ENCODE measurements around the gene GRM2. TPM values are rescaled to one million over a fixed set of nuclear protein-coding genes. Genes with fewer than 3 reads are reported as not detected.
A peak's percentile ranks its signal among the peaks of the same experiment; 100 is the strongest.
"Not testable (repeated sequence)": the region's sequence is repeated elsewhere in the genome, so short reads cannot be mapped to it uniquely, and the experiment has no call there.

GRM2 gene
- total RNA-seq, 2 experiments from 2014 or later, result 2.4 to 3.0 TPM

GRCh38 chr3:51720292-51721061 is 13.6 kb downstream of the GRM2 start:
- H3K27me3 Mint-ChIP-seq, result no peaks in the 10 kb centered on the region
- H3K4me3 Mint-ChIP-seq, result no peak overlapping the region
- CTCF ChIA-PET, result interaction anchor here (1.2 to 2.5 kb wide), 4 partner anchors 9 to 79 kb away, joined by 3 to 11 read pairs (median 6); no protein-coding TSS in a partner anchor
- no peaks in the 10 kb centered on the region for H3K9me3 Mint-ChIP-seq
- peaks cover 36% of the 10 kb centered on the region for H3K4me1 Mint-ChIP-seq
- H3K27ac Mint-ChIP-seq, result no peak overlapping the region
- POLR2A ChIA-PET, result no interaction called here
- no peaks in the 10 kb centered on the region for H3K36me3 Mint-ChIP-seq (ENCODE audit: low read depth)
- no peak for DNase-seq

DNA sequence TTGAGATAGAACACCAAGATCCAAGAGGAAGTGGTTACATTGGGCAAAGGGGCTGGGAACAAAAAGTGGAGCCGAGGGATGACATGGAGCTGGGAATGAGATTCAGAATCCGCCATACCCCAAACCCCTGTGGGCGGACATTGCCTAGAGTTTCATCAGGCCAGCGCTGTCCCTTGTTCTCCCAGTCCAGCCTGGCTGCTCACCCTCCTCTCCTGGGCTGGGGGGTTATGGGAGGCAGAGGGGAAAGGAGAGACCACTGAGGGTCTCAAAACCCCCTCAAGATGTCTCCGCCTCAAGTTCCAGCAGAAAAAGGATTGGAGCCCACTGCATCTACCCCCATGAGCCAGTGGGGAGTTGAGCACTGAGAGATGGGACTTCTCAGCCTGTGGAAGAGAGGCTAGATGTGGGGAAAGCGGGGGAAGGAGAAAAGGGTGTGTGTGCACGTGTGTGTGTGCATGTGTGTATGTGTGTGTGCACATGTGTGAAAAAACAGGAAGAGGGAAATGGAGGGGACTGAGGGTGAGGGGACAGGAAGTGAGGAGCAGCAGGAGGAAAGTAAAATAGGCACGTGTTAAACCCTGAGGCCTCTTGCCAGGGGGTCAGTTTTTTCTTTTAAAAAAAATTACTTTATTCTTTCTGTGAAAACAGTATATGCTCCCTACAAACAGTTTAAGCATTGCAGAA is 14.3 kb downstream of the GRM2 start:
- peaks cover 36% of the 10 kb centered on the region for H3K4me1 Mint-ChIP-seq
- ChIA-PET POLR2A (no interaction called here), CTCF (interaction anchor here (1.2 to 2.5 kb wide), 3 partner anchors 29 to 78 kb away, joined by 3 to 11 read pairs (median 3); no protein-coding TSS in a partner anchor)
- no peak overlapping the region for H3K4me3 Mint-ChIP-seq
- no peaks in the 10 kb centered on the region for H3K36me3 Mint-ChIP-seq (ENCODE audit: low read depth)
- H3K9me3 Mint-ChIP-seq, result no peaks in the 10 kb centered on the region
- H3K27me3 Mint-ChIP-seq, result no peaks in the 10 kb centered on the region
- DNase-seq, result no peak
- H3K27ac Mint-ChIP-seq, result peak overlapping the region; percentile 72

DNA sequence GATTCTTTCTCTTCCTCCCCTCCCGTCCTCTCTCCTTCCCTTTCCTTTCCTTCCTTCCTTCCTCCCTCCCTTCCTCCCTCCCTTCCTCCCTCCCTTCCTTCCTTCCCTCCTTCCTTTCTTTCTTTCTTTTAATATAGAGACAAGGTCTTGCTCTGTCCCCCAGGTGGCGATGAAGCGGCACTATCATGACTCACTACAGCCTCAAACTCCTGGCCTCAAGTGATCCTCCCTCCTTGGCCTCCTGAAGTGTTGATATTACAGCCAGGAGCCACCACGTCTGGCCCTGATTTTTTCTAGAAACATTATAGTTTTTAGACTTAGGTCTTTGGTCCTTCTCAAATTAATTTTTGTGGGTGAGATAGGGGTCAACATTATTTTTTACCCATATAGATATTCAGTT is 15.5 kb downstream of the GRM2 start:
- Mint-ChIP-seq H3K36me3 (ENCODE audit: low read depth) (no peaks in the 10 kb centered on the region), H3K4me1 (peaks cover 36% of the 10 kb centered on the region), H3K9me3 (no peaks in the 10 kb centered on the region), H3K4me3 (no peak overlapping the region), H3K27ac (peak overlapping the region; percentile 36), H3K27me3 (no peaks in the 10 kb centered on the region)
- DNase-seq, result no peak
- POLR2A ChIA-PET, result no interaction called here
- CTCF ChIA-PET, result no interaction called here

DNA sequence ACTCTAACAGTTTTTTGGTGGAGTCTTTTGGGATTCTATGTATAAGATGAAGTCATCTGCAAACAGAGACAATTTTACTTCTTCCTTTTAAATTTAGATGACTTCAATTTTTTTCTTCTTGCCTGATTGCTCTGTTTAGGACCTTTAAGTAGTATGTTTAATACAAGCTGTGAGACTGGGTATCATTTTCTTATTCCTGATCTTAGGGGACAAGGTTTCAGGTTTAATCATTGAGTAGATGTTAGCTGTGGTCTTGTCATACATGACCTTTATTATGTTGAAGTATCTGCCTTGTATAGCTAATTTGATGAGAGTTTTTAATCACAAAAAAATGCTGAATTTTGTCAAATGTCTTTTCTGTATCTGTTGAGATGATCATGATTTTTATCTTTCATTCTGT is 20.6 kb downstream of the GRM2 start:
- ChIA-PET CTCF (interaction anchor here (1.6 kb wide), 1 partner anchor 82 kb away, joined by 3 read pairs; no protein-coding TSS in a partner anchor), POLR2A (no interaction called here)
- Mint-ChIP-seq H3K4me3 (no peak overlapping the region), H3K27me3 (no peaks in the 10 kb centered on the region), H3K9me3 (no peaks in the 10 kb centered on the region), H3K36me3 (ENCODE audit: low read depth) (no peaks in the 10 kb centered on the region), H3K4me1 (peaks cover 13% of the 10 kb centered on the region), H3K27ac (no peak overlapping the region)
- no peak for DNase-seq

DNA sequence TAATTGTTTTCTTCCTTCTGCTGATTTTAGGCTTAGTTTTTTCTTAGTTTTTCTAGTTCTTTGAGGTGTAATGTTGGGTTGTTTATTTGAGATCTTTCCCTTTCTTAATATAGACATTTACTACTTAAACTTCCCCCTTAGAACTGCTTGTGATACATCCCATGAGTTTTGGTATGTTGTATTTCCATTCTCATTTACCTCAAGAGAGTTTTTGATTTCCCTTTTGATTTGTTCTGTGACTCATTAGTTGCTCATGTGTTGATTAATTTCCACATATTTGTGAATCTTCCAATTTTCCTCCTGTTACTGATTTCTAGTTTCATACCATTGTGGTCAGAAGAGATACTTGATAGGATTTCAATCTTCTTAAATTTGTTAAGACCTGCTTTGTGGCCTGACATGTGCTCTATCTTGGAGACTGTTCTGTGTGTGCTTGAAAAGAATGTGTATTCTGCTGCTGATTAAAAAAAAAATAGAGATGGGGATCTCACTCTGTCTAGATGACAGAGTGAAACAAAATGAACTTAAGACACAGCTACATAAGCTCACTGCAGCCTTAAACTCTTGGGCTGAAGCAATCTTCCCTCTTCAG is 22.3 kb downstream of the GRM2 start:
- no peak for DNase-seq
- CTCF ChIA-PET, result interaction anchor here (0.6 to 2.8 kb wide), 2 partner anchors 10 to 497 kb away, joined by 3 to 8 read pairs; no protein-coding TSS in a partner anchor
- peaks cover 17% of the 10 kb centered on the region for H3K4me1 Mint-ChIP-seq
- H3K9me3 Mint-ChIP-seq, result no peaks in the 10 kb centered on the region
- no peak overlapping the region for H3K27ac Mint-ChIP-seq
- no peak overlapping the region for H3K4me3 Mint-ChIP-seq
- no peaks in the 10 kb centered on the region for H3K36me3 Mint-ChIP-seq (ENCODE audit: low read depth)
- H3K27me3 Mint-ChIP-seq, result no peaks in the 10 kb centered on the region
- POLR2A ChIA-PET, result no interaction called here

DNA sequence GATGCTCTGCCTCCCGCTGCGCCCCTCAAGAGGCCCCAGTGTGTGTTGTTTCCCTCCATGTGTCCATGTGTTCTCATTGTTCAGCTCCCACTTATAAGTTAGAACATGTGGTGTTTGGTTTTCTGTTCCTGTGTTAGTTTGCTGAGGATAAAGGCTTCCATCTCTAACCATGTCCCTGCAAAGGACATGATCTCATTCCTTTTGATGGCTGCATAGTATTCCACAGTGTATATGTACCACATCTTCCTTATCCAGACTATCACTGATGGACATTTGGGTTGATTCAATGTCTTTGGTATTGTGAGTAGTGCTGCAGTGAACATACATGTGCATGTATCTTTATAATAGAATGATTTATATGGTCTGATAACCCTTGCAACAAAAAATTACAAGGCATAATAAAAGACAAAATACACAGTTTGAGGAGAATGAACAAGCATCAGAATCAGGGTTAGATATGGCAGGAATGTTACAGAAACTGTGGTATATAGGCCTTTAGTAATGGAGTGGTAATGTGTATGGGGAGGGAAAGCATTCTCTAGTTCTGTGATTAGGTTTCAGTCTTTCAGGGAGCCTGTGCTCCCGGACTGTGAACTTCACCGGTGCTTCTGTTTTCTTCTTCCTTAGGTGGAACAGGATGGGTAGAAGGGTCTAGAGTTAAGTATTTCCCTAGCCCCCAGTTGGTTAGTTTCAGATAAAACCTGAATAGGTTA is 27.1 kb downstream of the GRM2 start:
- no peaks in the 10 kb centered on the region for H3K9me3 Mint-ChIP-seq
- H3K4me1 Mint-ChIP-seq, result peaks cover 22% of the 10 kb centered on the region
- ChIA-PET POLR2A (no interaction called here), CTCF (interaction anchor here (1.1 kb wide), 2 partner anchors 39 to 141 kb away, joined by 3 read pairs; no protein-coding TSS in a partner anchor)
- peaks cover 11% of the 10 kb centered on the region for H3K27me3 Mint-ChIP-seq
- no peaks in the 10 kb centered on the region for H3K36me3 Mint-ChIP-seq (ENCODE audit: low read depth)
- no peak overlapping the region for H3K27ac Mint-ChIP-seq
- DNase-seq, result no peak
- no peak overlapping the region for H3K4me3 Mint-ChIP-seq

GRCh38 chr3:51734572-51734907 is 27.7 kb downstream of the GRM2 start:
- H3K36me3 Mint-ChIP-seq (ENCODE audit: low read depth), result no peaks in the 10 kb centered on the region
- H3K27me3 Mint-ChIP-seq, result peaks cover 16% of the 10 kb centered on the region
- H3K9me3 Mint-ChIP-seq, result no peaks in the 10 kb centered on the region
- ChIA-PET POLR2A (no interaction called here), CTCF (interaction anchor here (1.1 to 1.2 kb wide), 3 partner anchors 40 to 141 kb away, joined by 3 read pairs; no protein-coding TSS in a partner anchor)
- no peak overlapping the region for H3K4me3 Mint-ChIP-seq
- no peak for DNase-seq
- H3K27ac Mint-ChIP-seq, result peak overlapping the region; percentile 39
- peaks cover 18% of the 10 kb centered on the region for H3K4me1 Mint-ChIP-seq

DNA sequence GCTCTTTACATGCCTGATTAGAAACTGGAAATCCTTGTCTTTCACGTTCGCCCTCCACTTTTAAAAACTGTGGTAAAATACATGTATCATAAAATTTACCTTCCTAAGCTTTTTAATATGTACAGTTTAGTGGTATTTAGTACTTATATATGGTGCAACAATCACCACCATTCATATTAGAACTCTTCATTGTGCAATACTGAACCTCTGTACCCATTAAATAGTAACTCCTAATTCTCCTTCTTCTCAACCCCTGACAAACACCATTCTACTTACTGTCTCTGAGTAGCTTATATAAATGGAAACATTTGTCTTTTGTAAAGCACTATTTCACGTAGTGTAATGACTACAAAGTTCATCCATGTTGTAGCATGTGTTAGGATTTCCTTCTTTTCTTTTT is 28.2 kb downstream of the GRM2 start:
- no peaks in the 10 kb centered on the region for H3K36me3 Mint-ChIP-seq (ENCODE audit: low read depth)
- H3K9me3 Mint-ChIP-seq, result no peaks in the 10 kb centered on the region
- DNase-seq, result no peak
- H3K4me3 Mint-ChIP-seq, result no peak overlapping the region
- CTCF ChIA-PET, result interaction anchor here (1.1 to 1.2 kb wide), 3 partner anchors 16 to 65 kb away, joined by 3 read pairs; no protein-coding TSS in a partner anchor
- POLR2A ChIA-PET, result no interaction called here
- H3K4me1 Mint-ChIP-seq, result peaks cover 18% of the 10 kb centered on the region
- no peak overlapping the region for H3K27ac Mint-ChIP-seq
- peaks cover 16% of the 10 kb centered on the region for H3K27me3 Mint-ChIP-seq

DNA sequence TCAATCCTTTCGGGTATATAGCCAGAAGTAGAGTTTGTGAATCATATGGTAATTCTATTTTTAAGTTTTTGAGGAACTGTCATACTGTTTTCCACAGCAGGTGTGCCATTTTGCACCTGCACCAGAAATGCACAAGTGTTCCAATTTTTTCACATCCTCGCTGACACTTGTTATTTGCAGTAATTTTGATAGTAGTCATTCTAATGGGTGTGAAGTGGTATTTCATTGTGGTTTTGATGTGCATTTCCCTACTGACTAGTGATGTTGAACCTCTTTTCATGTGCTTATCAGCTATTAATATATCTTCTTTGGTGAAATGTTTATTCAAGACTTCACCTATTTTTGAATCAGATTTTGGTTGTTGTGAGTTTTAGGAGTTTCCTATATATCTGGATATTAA is 29.1 kb downstream of the GRM2 start:
- ChIA-PET POLR2A (no interaction called here), CTCF (interaction anchor here (1.1 kb wide), 2 partner anchors 14 to 17 kb away, joined by 3 to 4 read pairs; no protein-coding TSS in a partner anchor)

GRCh38 chr3:51739110-51739509 is 32.2 kb downstream of the GRM2 start:
- peaks cover 14% of the 10 kb centered on the region for H3K4me1 Mint-ChIP-seq
- no peak overlapping the region for H3K4me3 Mint-ChIP-seq
- H3K27ac Mint-ChIP-seq, result no peak overlapping the region
- no peaks in the 10 kb centered on the region for H3K9me3 Mint-ChIP-seq
- POLR2A ChIA-PET, result no interaction called here
- H3K27me3 Mint-ChIP-seq, result peaks cover 20% of the 10 kb centered on the region
- no peaks in the 10 kb centered on the region for H3K36me3 Mint-ChIP-seq (ENCODE audit: low read depth)
- DNase-seq, result no peak
- CTCF ChIA-PET, result interaction anchor here (0.6 to 1.0 kb wide), 2 partner anchors 11 to 13 kb away, joined by 3 to 4 read pairs; no protein-coding TSS in a partner anchor

More for the DNA sequence above, 29.1 kb downstream of the GRM2 start:
- DNase-seq, result no peak
- Mint-ChIP-seq H3K4me1 (peaks cover 18% of the 10 kb centered on the region), H3K27me3 (peaks cover 20% of the 10 kb centered on the region), H3K36me3 (ENCODE audit: low read depth) (no peaks in the 10 kb centered on the region), H3K9me3 (no peaks in the 10 kb centered on the region), H3K4me3 (no peak overlapping the region), H3K27ac (no peak overlapping the region)

GRCh38 chr3:51742320-51742719 is 35.5 kb downstream of the GRM2 start:
- H3K4me1 Mint-ChIP-seq, POLR2A ChIA-PET: not testable (repeated sequence)

DNA sequence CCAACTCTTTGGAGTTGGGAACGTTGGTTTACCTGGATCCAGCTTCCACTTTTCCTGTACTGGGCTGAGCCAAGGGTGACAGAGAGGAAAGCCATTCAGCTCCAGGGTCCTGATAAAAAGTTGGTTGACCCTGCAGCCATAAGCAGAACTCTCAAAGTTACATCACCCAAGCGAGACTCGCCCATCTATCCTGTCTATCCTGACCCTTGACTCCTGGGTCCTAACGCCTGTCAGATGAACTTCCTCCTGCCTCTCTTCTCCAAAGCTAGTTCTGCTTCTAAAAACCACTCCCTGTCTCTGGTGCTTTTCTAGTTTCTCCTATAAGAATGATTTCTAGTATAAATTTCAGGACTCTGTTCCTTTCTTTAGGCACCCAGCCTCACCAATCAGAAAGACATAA is 36.1 kb downstream of the GRM2 start:
- H3K9me3 Mint-ChIP-seq; CTCF ChIA-PET; H3K27ac Mint-ChIP-seq; H3K36me3 Mint-ChIP-seq (ENCODE audit: low read depth); H3K4me3 Mint-ChIP-seq; DNase-seq; POLR2A ChIA-PET; H3K4me1 Mint-ChIP-seq: not testable (repeated sequence)
- peaks cover 18% of the 10 kb centered on the region for H3K27me3 Mint-ChIP-seq

More at GRCh38 chr3:51742320-51742719, 35.5 kb downstream of the GRM2 start:
- CTCF ChIA-PET, result interaction anchor here (0.9 to 2.0 kb wide), 2 partner anchors 200 to 353 kb away, joined by 3 to 4 read pairs; no protein-coding TSS in a partner anchor
- H3K36me3 Mint-ChIP-seq (ENCODE audit: low read depth); H3K27ac Mint-ChIP-seq; DNase-seq; H3K4me3 Mint-ChIP-seq; H3K9me3 Mint-ChIP-seq: not testable (repeated sequence)
- peaks cover 19% of the 10 kb centered on the region for H3K27me3 Mint-ChIP-seq

Data from activated CD4-positive, alpha-beta T cell treated with anti-CD3 and anti-CD28 coated beads, Interleukin-2, amount 10 ng/mL, durations not matched to agents 7 days and 5 days (primary cell).